Panc1 (cell line): Measurements from ENCODE around the gene VWA2. TPM values are rescaled to one million over a fixed set of nuclear protein-coding genes. Genes with fewer than 3 reads are reported as not detected.

Experiments
- ATAC-seq: fragments of 200-7000 bp; cut with Tn5 transposase; 2 replicates; pipeline ENCODE4 v1.9.1; 2020; ENCODE audit warnings: mild to moderate bottlenecking, moderate library complexity
- BruUV-seq: library from RNA; stranded (reverse); fragments of 400-500 nt; replicated peaks from 2 replicates; lab custom pipeline; 2021; lab: Mats Ljungman, UMichigan
- CTCF ChIA-PET: fragments of 300-600 bp; sonication (Branson Sonifier 250); formaldehyde crosslinking; loops from one replicate; lab custom pipeline; 2022; ENCODE audit warnings: antibody characterized with exemption; lab: Charles Lee
- POLR2A ChIA-PET: fragments of 300-600 bp; sonication (Branson Sonifier 250); formaldehyde crosslinking; loops from one replicate; lab custom pipeline; 2022; ENCODE audit warnings: antibody characterized with exemption; lab: Charles Lee
- DNase-seq: peaks from one replicate; pipeline ENCODE4 v3.0.0-alpha.2; 2010; ENCODE audit warnings: low read depth, low spot score
- H3K27ac ChIP-seq: 2 replicates; pipeline ENCODE4 v1.5.1; 2011; ENCODE audit warnings: mild to moderate bottlenecking, low read length, inconsistent platforms
- H3K27me3 ChIP-seq: fragments of 200-500 bp; sonication (Bioruptor generic); 2 replicates; pipeline ENCODE4 v1.6.0; 2014; ENCODE audit warnings: low read length, inconsistent platforms; ENCODE audit not compliant: control insufficient read depth, insufficient read depth
- H3K36me3 ChIP-seq: fragments of 200-500 bp; sonication (Bioruptor generic); 2 replicates; pipeline ENCODE4 v1.5.1; 2014; ENCODE audit warnings: inconsistent platforms, mild to moderate bottlenecking, low read length, moderate library complexity; ENCODE audit not compliant: control insufficient read depth, insufficient read depth
- H3K4me1 ChIP-seq: 2 replicates; pipeline ENCODE4 v1.5.1; 2011; ENCODE audit warnings: inconsistent platforms, mild to moderate bottlenecking, low read length, moderate library complexity; ENCODE audit not compliant: control insufficient read depth, insufficient read depth
- H3K4me3 ChIP-seq, 2 experiments: 2 replicates each; pipeline ENCODE4 v1.5.1; 2011 to 2012; ENCODE audit warnings: low read depth in 2 of 2, low read length in 2 of 2, mild to moderate bottlenecking in 2 of 2, inconsistent platforms in 1 of 2, moderate library complexity in 1 of 2
- H3K9me3 ChIP-seq: fragments of 200-500 bp; sonication (Bioruptor generic); 2 replicates; pipeline ENCODE4 v1.5.1; 2014; ENCODE audit warnings: low read depth, mild to moderate bottlenecking, inconsistent platforms, low read length, moderate library complexity; ENCODE audit not compliant: control insufficient read depth, insufficient read depth
- POLR2AphosphoS5 ChIP-seq: IDR thresholded peaks from 2 replicates; pipeline ENCODE4 v1.6.1; 2012; ENCODE audit warnings: mild to moderate bottlenecking, low read depth, low read length, moderate library complexity
- SIN3A ChIP-seq: IDR thresholded peaks from 2 replicates; pipeline ENCODE4 v1.6.1; 2012; ENCODE audit warnings: low read depth, mild to moderate bottlenecking, low read length, moderate library complexity, borderline replicate concordance; ENCODE audit not compliant: insufficient read depth
- TCF7L2 ChIP-seq: IDR thresholded peaks from 2 replicates; pipeline ENCODE4 v1.6.1; 2011; ENCODE audit warnings: mild to moderate bottlenecking, low read depth, low read length, inconsistent platforms
- in situ Hi-C: cut with HindIII; loops from 2 replicates; pipeline ENCODE4 v1.10.0; 2016; ENCODE audit warnings: low sequenced_read_pairs, low pct_unique_long_range_greater_than_20kb
- intact Hi-C: fragments of 100-400 bp; cut with micrococcal nuclease; formaldehyde crosslinking; loops from one replicate; pipeline ENCODE4 v1.10.0; 2022; ENCODE audit not compliant: unreplicated experiment
- total RNA-seq: library from RNA; stranded (reverse); gene quantifications from one replicate; pipeline ENCODE4 v1.2.1, GENCODE V29; 2021; ENCODE audit not compliant: unreplicated experiment
- TF ChIP-seq, protein P1 (sequence below), 2 experiments: IDR thresholded peaks; 2 replicates each; pipeline ENCODE4 v1.6.1; 2011 to 2012; ENCODE audit warnings: low read depth in 2 of 2, control low read depth in 1 of 2, low read length in 1 of 2, mild to moderate bottlenecking in 1 of 2, moderate library complexity in 1 of 2; ENCODE audit not compliant: insufficient read depth in 1 of 2
- TF ChIP-seq, protein P2 (sequence below): fragments of 450-650 bp; IDR thresholded peaks from 2 replicates; pipeline ENCODE4 v1.5.1; 2017; ENCODE audit warnings: mild to moderate bottlenecking

VWA2 gene
- total RNA-seq, 1 experiment from 2014 or later, result 0.77 TPM

- Histone ChIP-seq H3K27ac (no peak overlapping the region), H3K4me3 (no peak overlapping the region), H3K36me3 (no peaks in the 10 kb centered on the region), H3K4me1 (peaks cover 7% of the 10 kb centered on the region; the same call in 1 of the 2 replicates), H3K9me3 (no peaks in the 10 kb centered on the region), H3K27me3 (no peaks in the 10 kb centered on the region)
- TF ChIP-seq TCF7L2, result no peak
- TF ChIP-seq POLR2AphosphoS5, result no peak
- no peak for TF ChIP-seq SIN3A
- intact Hi-C loops (no loop called here), in situ Hi-C loops (no loop called here)
- no TSS peak for BruUV-seq
- CTCF ChIA-PET, result no interaction called here
- no peak for ATAC-seq
- POLR2A ChIA-PET, result no interaction called here
- no peak for DNase-seq
Observed at GRCh38 chr10:114260366-114260765, 21.3 kb downstream of the VWA2 start.

GRCh38 chr10:114261076-114261475 lies 22.0 kb downstream of the VWA2 start:
- ATAC-seq, result peak; percentile 58; the same call in 1 of the 2 replicates
- peaks cover 7% of the 10 kb centered on the region; the same call in 1 of the 2 replicates for H3K4me1 ChIP-seq
- no peak for TF ChIP-seq POLR2AphosphoS5
- TF ChIP-seq, protein P1, sequence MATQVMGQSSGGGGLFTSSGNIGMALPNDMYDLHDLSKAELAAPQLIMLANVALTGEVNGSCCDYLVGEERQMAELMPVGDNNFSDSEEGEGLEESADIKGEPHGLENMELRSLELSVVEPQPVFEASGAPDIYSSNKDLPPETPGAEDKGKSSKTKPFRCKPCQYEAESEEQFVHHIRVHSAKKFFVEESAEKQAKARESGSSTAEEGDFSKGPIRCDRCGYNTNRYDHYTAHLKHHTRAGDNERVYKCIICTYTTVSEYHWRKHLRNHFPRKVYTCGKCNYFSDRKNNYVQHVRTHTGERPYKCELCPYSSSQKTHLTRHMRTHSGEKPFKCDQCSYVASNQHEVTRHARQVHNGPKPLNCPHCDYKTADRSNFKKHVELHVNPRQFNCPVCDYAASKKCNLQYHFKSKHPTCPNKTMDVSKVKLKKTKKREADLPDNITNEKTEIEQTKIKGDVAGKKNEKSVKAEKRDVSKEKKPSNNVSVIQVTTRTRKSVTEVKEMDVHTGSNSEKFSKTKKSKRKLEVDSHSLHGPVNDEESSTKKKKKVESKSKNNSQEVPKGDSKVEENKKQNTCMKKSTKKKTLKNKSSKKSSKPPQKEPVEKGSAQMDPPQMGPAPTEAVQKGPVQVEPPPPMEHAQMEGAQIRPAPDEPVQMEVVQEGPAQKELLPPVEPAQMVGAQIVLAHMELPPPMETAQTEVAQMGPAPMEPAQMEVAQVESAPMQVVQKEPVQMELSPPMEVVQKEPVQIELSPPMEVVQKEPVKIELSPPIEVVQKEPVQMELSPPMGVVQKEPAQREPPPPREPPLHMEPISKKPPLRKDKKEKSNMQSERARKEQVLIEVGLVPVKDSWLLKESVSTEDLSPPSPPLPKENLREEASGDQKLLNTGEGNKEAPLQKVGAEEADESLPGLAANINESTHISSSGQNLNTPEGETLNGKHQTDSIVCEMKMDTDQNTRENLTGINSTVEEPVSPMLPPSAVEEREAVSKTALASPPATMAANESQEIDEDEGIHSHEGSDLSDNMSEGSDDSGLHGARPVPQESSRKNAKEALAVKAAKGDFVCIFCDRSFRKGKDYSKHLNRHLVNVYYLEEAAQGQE (IDR thresholded peaks at IDR 0.05; ENCODE audit: insufficient read depth in 1 of 2, low read depth in 2 of 2, low read length in 1 of 2), result no peak
- TF ChIP-seq, protein P2, sequence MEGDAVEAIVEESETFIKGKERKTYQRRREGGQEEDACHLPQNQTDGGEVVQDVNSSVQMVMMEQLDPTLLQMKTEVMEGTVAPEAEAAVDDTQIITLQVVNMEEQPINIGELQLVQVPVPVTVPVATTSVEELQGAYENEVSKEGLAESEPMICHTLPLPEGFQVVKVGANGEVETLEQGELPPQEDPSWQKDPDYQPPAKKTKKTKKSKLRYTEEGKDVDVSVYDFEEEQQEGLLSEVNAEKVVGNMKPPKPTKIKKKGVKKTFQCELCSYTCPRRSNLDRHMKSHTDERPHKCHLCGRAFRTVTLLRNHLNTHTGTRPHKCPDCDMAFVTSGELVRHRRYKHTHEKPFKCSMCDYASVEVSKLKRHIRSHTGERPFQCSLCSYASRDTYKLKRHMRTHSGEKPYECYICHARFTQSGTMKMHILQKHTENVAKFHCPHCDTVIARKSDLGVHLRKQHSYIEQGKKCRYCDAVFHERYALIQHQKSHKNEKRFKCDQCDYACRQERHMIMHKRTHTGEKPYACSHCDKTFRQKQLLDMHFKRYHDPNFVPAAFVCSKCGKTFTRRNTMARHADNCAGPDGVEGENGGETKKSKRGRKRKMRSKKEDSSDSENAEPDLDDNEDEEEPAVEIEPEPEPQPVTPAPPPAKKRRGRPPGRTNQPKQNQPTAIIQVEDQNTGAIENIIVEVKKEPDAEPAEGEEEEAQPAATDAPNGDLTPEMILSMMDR, result no peak
- TF ChIP-seq TCF7L2, result no peak
- TF ChIP-seq SIN3A, result no peak
- POLR2A ChIA-PET, result no interaction called here
- no peaks in the 10 kb centered on the region for H3K9me3 ChIP-seq
- DNase-seq, result no peak
- H3K36me3 ChIP-seq, result no peaks in the 10 kb centered on the region
- H3K27me3 ChIP-seq, result no peaks in the 10 kb centered on the region
- BruUV-seq, result no TSS peak
- in situ Hi-C loops, result no loop called here
- no peak overlapping the region for H3K4me3 ChIP-seq
- intact Hi-C loops, result no loop called here
- no peak overlapping the region for H3K27ac ChIP-seq
- CTCF ChIA-PET, result no interaction called here

- H3K4me1 ChIP-seq, result peaks cover 7% of the 10 kb centered on the region; the same call in 1 of the 2 replicates
- POLR2A ChIA-PET, result no interaction called here
- in situ Hi-C loops, result no loop called here
- no peak overlapping the region for H3K4me3 ChIP-seq
- TF ChIP-seq TCF7L2 (no peak), SIN3A (no peak), POLR2AphosphoS5 (no peak)
- TF ChIP-seq, protein P2, result no peak
- TF ChIP-seq, protein P1 (IDR thresholded peaks at IDR 0.05; ENCODE audit: insufficient read depth in 1 of 2, low read depth in 2 of 2, low read length in 1 of 2), result no peak
- intact Hi-C loops, result no loop called here
- H3K27ac ChIP-seq, result no peak overlapping the region
- no peaks in the 10 kb centered on the region for H3K36me3 ChIP-seq
- DNase-seq (no peak), ATAC-seq (no peak)
- CTCF ChIA-PET, result no interaction called here
- H3K27me3 ChIP-seq, result no peaks in the 10 kb centered on the region
- H3K9me3 ChIP-seq, result no peaks in the 10 kb centered on the region
- BruUV-seq, result no TSS peak
Observed at GRCh38 chr10:114262496-114262895, 23.4 kb downstream of the VWA2 start.
